Measurements from ENCODE around the gene C6. TPM values are rescaled to one million over a fixed set of nuclear protein-coding genes. Genes with fewer than 3 reads are reported as not detected.
"Not testable (repeated sequence)": the region's sequence is repeated elsewhere in the genome, so short reads cannot be mapped to it uniquely, and the experiment has no call there.

C6 gene
- total RNA-seq, 1 donor, result not detected

GRCh38 chr5:41243558-41243957 lies 30.2 kb upstream of the C6 start:
- DNase-seq (ENCODE audit: low read depth), result no peak
- TF ChIP-seq CTCF (IDR thresholded peaks at IDR 0.05; ENCODE audit: insufficient read depth, low read depth, low read length), result no peak
- H3K4me3 ChIP-seq (ENCODE audit: low read depth, low read length), result no peak overlapping the region

DNA sequence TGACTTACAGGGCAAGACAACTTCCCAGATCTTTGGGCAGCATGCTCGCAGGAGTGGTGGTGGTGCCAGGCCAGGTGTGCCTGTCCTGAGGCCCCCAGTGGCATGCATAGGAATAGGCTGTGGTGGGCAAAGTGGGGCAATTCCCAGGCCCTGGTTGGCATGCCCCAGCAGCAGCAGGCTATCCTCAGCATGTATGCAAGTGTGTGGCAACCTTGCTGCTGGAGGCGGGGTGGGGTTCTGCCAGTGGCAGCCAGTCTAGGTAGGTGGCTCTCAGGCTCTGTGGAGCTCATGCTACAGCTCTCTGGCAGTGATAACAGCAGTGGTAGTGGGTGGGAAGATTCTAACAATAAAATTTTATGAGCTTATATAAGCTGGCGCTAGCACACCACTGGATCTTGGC lies 27.7 kb upstream of the C6 start:
- DNase-seq (ENCODE audit: low read depth), result no peak
- H3K4me3 ChIP-seq (ENCODE audit: low read depth, low read length), result no peak overlapping the region

DNA sequence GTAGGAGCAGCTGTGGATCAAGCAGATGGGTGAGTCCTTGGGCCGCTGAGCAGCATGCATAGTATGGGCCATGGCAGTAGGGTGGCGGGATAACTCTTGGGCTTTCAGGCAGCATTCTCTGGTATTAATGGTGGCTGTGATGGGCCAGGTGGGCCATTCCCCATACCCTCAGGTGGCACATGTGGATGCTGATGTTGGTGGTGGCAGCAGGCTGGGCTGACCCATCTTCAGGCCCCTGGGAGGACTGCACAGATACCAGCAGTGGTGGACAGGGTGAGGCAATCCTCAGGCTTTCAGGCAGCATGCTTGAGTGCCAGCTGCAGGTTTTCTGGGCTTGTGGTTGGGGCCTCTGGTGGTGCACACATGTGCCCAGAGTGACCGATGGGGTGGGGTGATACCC lies 27.1 kb upstream of the C6 start:
- TF ChIP-seq CTCF (IDR thresholded peaks at IDR 0.05; ENCODE audit: insufficient read depth, low read depth, low read length), result no peak
- H3K4me3 ChIP-seq (ENCODE audit: low read depth, low read length), result no peak overlapping the region
- DNase-seq (ENCODE audit: low read depth), result no peak

More for the DNA sequence above, 27.7 kb upstream of the C6 start:
- TF ChIP-seq CTCF (IDR thresholded peaks at IDR 0.05; ENCODE audit: insufficient read depth, low read depth, low read length), result no peak

DNA sequence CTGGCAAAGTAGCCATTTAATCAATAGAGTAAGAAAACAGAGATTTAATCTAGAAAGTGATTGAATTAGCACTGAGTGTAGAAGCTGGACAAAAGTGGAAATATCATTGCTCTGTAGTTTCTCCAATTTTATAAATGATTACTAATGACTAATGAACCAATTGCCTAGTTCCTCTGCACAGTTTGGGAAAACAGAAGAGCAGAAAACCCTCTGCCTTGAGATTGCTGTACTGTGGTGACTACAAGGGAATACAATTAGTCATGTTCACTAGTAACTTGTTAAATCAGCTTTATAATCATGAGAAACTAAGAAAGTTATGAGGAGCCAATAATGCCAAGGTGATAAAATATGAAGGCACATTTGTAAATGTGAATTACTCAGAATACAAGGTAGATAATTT lies 21.1 kb upstream of the C6 start:
- no peak for TF ChIP-seq CTCF (IDR thresholded peaks at IDR 0.05; ENCODE audit: insufficient read depth, low read depth, low read length)
- DNase-seq (ENCODE audit: low read depth), result no peak
- no peak overlapping the region for H3K4me3 ChIP-seq (ENCODE audit: low read depth, low read length)

- no peak for DNase-seq (ENCODE audit: low read depth)
- no peak for TF ChIP-seq CTCF (IDR thresholded peaks at IDR 0.05; ENCODE audit: insufficient read depth, low read depth, low read length)
- H3K4me3 ChIP-seq (ENCODE audit: low read depth, low read length), result no peak overlapping the region
Measured at GRCh38 chr5:41232797-41233196, 19.5 kb upstream of the C6 start.

GRCh38 chr5:41230276-41230675 lies 16.9 kb upstream of the C6 start:
- H3K4me3 ChIP-seq (ENCODE audit: low read depth, low read length); DNase-seq (ENCODE audit: low read depth): not testable (repeated sequence)

GRCh38 chr5:41223962-41224361 lies 10.6 kb upstream of the C6 start:
- no peak for DNase-seq (ENCODE audit: low read depth)
- H3K4me3 ChIP-seq (ENCODE audit: low read depth, low read length), result no peak overlapping the region
- no peak for TF ChIP-seq CTCF (IDR thresholded peaks at IDR 0.05; ENCODE audit: insufficient read depth, low read depth, low read length)

Measured in fibroblast of villous mesenchyme (primary cell).